T-helper 2 cell (primary cell): ENCODE results near the gene U2SURP.

ENCODE experiments used
- DNase-seq, 5 experiments: peaks; one replicate each; pipeline versions ENCODE4 v3.0.0 to v3.0.0-alpha.2; 2012 to 2022
- total RNA-seq, 2 donors: gene quantifications; one replicate each; lab custom pipeline; 2026; lab: John Stamatoyannopoulos, UW

Gene U2SURP
- 231 to 275 reads per million in 2 donors for total RNA-seq

GRCh38 chr3:143001369-143002082 lies at the start of gene U2SURP:
TSS of gene U2SURP (plus strand) at chr3:143001570. CDS start at chr3:143001629, 59 bp downstream.
- DNase-seq = peak; percentile 72 to 98 (median 86)

- no peak for DNase-seq
Observed at GRCh38 chr3:142951794-142952193, 49.6 kb upstream of the U2SURP start.

- DNase-seq = no peak
Observed at GRCh38 chr3:142952272-142953193, 48.8 kb upstream of the U2SURP start.

- no peak for DNase-seq
Observed at GRCh38 chr3:142953443-142953842, 47.9 kb upstream of the U2SURP start.

- DNase-seq = peak in 1 of 5 experiments; percentile 24
Observed at GRCh38 chr3:142958707-142959106, 42.7 kb upstream of the U2SURP start.

- peak in 1 of 5 experiments; percentile 13 for DNase-seq
Observed at GRCh38 chr3:142960322-142960850, 41.0 kb upstream of the U2SURP start.

- no peak for DNase-seq
Observed at GRCh38 chr3:142961539-142961938, 39.8 kb upstream of the U2SURP start.

GRCh38 chr3:142962175-142962519 lies 39.2 kb upstream of the U2SURP start:
- no peak for DNase-seq

GRCh38 chr3:142962520-142963233 lies 38.7 kb upstream of the U2SURP start:
- peak in 1 of 5 experiments; percentile 17 for DNase-seq

- peak in 1 of 5 experiments; percentile 15 for DNase-seq
Observed at GRCh38 chr3:142963234-142963515, 38.2 kb upstream of the U2SURP start.

GRCh38 chr3:142963516-142964448 lies 37.6 kb upstream of the U2SURP start, which contains the start of gene PAQR9:
TSS of gene PAQR9 (minus strand) at chr3:142963674. CDS start at chr3:142963336, 338 bp downstream.
- peak in 1 of 5 experiments; percentile 40 for DNase-seq

GRCh38 chr3:142965581-142965980 lies 35.8 kb upstream of the U2SURP start:
- no peak for DNase-seq

- DNase-seq = no peak
Observed at GRCh38 chr3:142966808-142967207, 34.6 kb upstream of the U2SURP start.

GRCh38 chr3:142968319-142969025 lies 32.9 kb upstream of the U2SURP start:
- DNase-seq = no peak

- DNase-seq = no peak
Observed at GRCh38 chr3:142971431-142971830, 29.9 kb upstream of the U2SURP start.

GRCh38 chr3:142972092-142972753 lies 29.1 kb upstream of the U2SURP start:
- no peak for DNase-seq

- no peak for DNase-seq
Observed at GRCh38 chr3:142973217-142974009, 28.0 kb upstream of the U2SURP start.

GRCh38 chr3:142975316-142975995 lies 25.9 kb upstream of the U2SURP start:
- DNase-seq = no peak
